ENCODE data around the gene JADE2. TPM values are rescaled to one million over a fixed set of nuclear protein-coding genes. Genes with fewer than 3 reads are reported as not detected.

The JADE2 gene
- total RNA-seq, 4 donors from 2014 or later: 46.0 to 113 (median 89.2) TPM

- Histone ChIP-seq H3K27me3 (no peaks in the 10 kb centered on the region), H3K4me3 (no peak overlapping the region), H3K36me3 (peaks cover 0 to 100% of the 10 kb centered on the region in 2 donors), H3K4me1 (peaks cover 4 to 68% (median 40%) of the 10 kb centered on the region in 3 donors), H3K27ac (peak overlapping the region in 3 of 4 donors; percentile 72 to 76 (median 74)), H3K9me3 (no peaks in the 10 kb centered on the region)
- ATAC-seq: no peak
- 40% methylated on average over 3 of the region's 5 CpGs; no CpG with 5 or more reads in 1 of the 2 donors for WGBS, 2 donors (ENCODE audit: low coverage in 1 of 2)
- TF ChIP-seq POLR2A (IDR thresholded peaks at IDR 0.05) (no peak), EP300 (IDR thresholded peaks at IDR 0.05) (no peak), POLR2AphosphoS5 (IDR thresholded peaks at IDR 0.05) (no peak), CTCF (IDR thresholded peaks at IDR 0.05) (no peak)
Measured at GRCh38 chr5:134568337-134568700, 42.8 kb downstream of the JADE2 start.

- WGBS, 2 donors (ENCODE audit: low coverage in 1 of 2): 33% methylated on average over 7 of the region's 24 CpGs; no CpG with 5 or more reads in 1 of the 2 donors
- TF ChIP-seq POLR2A (IDR thresholded peaks at IDR 0.05): no peak
- TF ChIP-seq POLR2AphosphoS5 (IDR thresholded peaks at IDR 0.05): peak; percentile 42
- Histone ChIP-seq H3K27me3 (no peaks in the 10 kb centered on the region), H3K4me1 (peaks cover 4 to 71% (median 40%) of the 10 kb centered on the region in 3 donors), H3K36me3 (peaks cover 0 to 100% of the 10 kb centered on the region in 2 donors), H3K27ac (peak overlapping the region in 3 of 4 donors; percentile 72 to 76 (median 74)), H3K9me3 (no peaks in the 10 kb centered on the region), H3K4me3 (no peak overlapping the region)
- peak; percentile 60 for ATAC-seq
Measured at GRCh38 chr5:134568761-134569695, 43.6 kb downstream of the JADE2 start.

GRCh38 chr5:134569758-134570364, 44.4 kb downstream of the JADE2 start:
- TF ChIP-seq POLR2A (IDR thresholded peaks at IDR 0.05): no peak
- TF ChIP-seq EP300 (IDR thresholded peaks at IDR 0.05): no peak
- TF ChIP-seq CTCF (IDR thresholded peaks at IDR 0.05): no peak
- no peak for TF ChIP-seq POLR2AphosphoS5 (IDR thresholded peaks at IDR 0.05)
- no peaks in the 10 kb centered on the region for H3K27me3 ChIP-seq
- 75 to 84% methylated on average over 1 to 6 of the region's 6 CpGs for WGBS, 2 donors (ENCODE audit: low coverage in 1 of 2)
- peaks cover 0 to 100% of the 10 kb centered on the region in 2 donors for H3K36me3 ChIP-seq
- ATAC-seq: no peak
- H3K9me3 ChIP-seq: no peaks in the 10 kb centered on the region
- no peak overlapping the region for H3K4me3 ChIP-seq
- peaks cover 4 to 80% (median 40%) of the 10 kb centered on the region in 3 donors for H3K4me1 ChIP-seq
- peak overlapping the region in 3 of 4 donors; percentile 72 to 76 (median 74) for H3K27ac ChIP-seq

GRCh38 chr5:134570365-134570758, 44.9 kb downstream of the JADE2 start:
- peaks cover 4 to 85% (median 40%) of the 10 kb centered on the region in 3 donors for H3K4me1 ChIP-seq

More at GRCh38 chr5:134570365-134570758, 44.9 kb downstream of the JADE2 start:
- Histone ChIP-seq H3K27me3 (no peaks in the 10 kb centered on the region), H3K9me3 (no peaks in the 10 kb centered on the region), H3K36me3 (peaks cover 0 to 100% of the 10 kb centered on the region in 2 donors), H3K4me3 (no peak overlapping the region), H3K27ac (peak overlapping the region in 3 of 4 donors; percentile 72 to 76 (median 74))
- WGBS, 2 donors (ENCODE audit: low coverage in 1 of 2): 89 to 92% methylated on average over 7 to 9 of the region's 9 CpGs
- ATAC-seq: no peak
- no peak for TF ChIP-seq POLR2AphosphoS5 (IDR thresholded peaks at IDR 0.05)
- TF ChIP-seq EP300 (IDR thresholded peaks at IDR 0.05): no peak
- TF ChIP-seq CTCF (IDR thresholded peaks at IDR 0.05): no peak
- no peak for TF ChIP-seq POLR2A (IDR thresholded peaks at IDR 0.05)

All from gastroesophageal sphincter (tissue), 4 donors.